Measurements from ENCODE around the gene PFDN4.

PFDN4 gene

DNA sequence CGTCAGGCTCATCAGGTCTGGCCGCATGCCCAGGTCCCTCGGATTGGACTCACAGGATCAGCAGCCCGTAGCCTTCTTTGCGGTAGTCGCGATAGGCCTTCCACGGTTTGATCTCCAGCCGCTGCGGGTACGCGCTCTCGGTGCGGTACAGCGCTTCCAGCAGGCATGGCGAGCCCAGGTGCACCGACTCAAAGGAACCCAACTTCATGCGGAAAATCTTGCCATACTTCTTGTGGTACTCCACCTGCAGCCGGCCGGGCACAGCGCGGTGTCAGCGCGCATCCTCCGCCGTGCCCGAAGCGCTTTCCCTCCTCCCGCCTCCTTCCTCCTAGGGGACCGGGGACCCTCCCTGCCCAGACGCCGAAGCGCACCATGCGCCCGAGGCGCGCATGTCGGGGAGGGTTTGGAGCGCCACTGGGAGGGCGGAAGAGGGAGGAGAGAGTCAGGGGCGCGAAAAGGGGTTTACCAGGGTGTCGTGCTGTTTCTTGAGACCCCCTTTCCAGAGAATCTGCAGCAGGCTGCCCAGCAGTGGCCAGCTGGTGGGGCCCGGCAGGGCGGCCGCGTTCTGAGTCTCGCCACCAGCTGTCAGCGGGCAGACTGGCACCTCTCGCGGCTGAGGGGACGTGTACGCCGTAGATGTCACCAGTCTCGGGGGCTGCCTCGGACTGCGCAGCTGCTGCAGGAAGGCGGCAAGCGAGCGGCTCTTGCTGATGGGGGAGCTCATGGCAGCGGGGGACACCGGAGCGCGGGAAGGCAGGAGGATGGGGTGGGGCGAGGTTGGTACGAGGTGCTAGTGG is 34.8 kb upstream of the PFDN4 start:
- no CpG with 5 or more reads among the region's 66 CpGs for WGBS (ENCODE audit: extremely low coverage, insufficient coverage, low lambda C conversion rate)
- H3K56ac ChIP-seq (ENCODE audit: low read length) = no peak overlapping the region
- H3K79me1 ChIP-seq (ENCODE audit: low read length) = no peaks in the 10 kb centered on the region
- no peaks in the 10 kb centered on the region for H3K79me2 ChIP-seq (ENCODE audit: control insufficient read depth, insufficient read depth, low read length)
- H3K18ac ChIP-seq (ENCODE audit: low read length) = no peak overlapping the region
- H2BK15ac ChIP-seq (replicated peaks; ENCODE audit: low read depth) = no peak overlapping the region
- peak overlapping the region; percentile 68 for H3K4me2 ChIP-seq (ENCODE audit: low read length)
- no peak overlapping the region for H2BK120ac ChIP-seq (ENCODE audit: low read depth, low read length)
- H3K23ac ChIP-seq (ENCODE audit: low read length) = no peak overlapping the region
- DNase-seq = peak; percentile 57
- no peak overlapping the region for H3K4me3 ChIP-seq (ENCODE audit: low read length)
- H2AK5ac ChIP-seq (ENCODE audit: low read length) = no peak overlapping the region
- peaks cover 18% of the 10 kb centered on the region for H3K27me3 ChIP-seq (ENCODE audit: insufficient read depth, low read length, poor library complexity)
- H4K8ac ChIP-seq (ENCODE audit: low read depth, low read length) = no peak overlapping the region
- H3K36me3 ChIP-seq (ENCODE audit: control insufficient read depth, insufficient read depth, low read length) = no peaks in the 10 kb centered on the region
- H3K27ac ChIP-seq (ENCODE audit: low read depth, low read length) = no peak overlapping the region
- H2BK5ac ChIP-seq (ENCODE audit: low read length) = no peak overlapping the region
- H3K4me1 ChIP-seq (ENCODE audit: control insufficient read depth, low read depth, low read length) = no peaks in the 10 kb centered on the region
- peak overlapping the region; percentile 11 for H3K9ac ChIP-seq (ENCODE audit: low read length)
- H3K4ac ChIP-seq (ENCODE audit: low read depth, low read length) = no peak overlapping the region
- H4K5ac ChIP-seq (ENCODE audit: low read length) = no peak overlapping the region

DNA sequence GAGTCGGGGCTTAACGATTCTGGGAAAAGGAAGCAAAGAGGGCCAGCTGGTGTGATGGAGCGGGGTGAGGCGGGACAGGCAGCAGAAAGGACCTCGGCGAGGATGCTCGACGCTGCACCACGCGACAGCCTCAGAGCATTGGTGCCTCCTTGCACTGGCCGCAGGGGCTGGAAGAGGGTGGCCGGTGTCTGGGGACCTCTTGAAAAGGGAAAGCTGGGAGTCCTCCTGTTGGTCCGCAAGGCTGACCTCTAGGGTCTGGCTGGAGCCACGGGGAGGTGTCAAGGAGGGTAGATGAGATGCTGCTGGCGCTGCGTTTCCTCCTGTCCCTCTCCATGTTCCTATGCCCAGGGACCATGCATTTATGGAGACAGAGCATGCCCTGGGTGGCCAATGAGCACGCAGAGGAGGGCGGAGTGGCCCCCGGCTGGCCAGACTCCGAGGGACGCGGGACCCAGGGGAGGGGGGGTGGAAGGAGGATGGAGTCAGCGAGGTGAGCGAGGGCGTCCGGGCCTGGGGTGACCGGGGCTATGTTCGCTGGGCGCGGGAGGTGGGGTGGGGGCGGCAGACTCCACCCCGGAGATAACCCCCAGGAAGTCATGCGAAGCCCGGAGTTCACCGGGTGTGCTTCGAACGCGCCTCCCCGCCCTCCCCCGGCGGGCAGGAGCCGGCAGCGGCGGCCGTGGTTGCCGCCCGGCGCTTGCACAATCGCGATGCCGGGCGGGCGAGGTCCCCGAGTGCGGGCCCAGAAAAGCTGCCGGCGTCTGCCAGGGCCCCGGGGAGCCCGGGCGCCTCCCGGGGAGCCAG is 34.0 kb upstream of the PFDN4 start, which contains the start of gene CYP24A1:
CYP24A1 (minus strand) TSS at position 334 of the 804 bp plus-strand sequence. CDS start 407 bp downstream, outside the sequence.
- no peak within 1 kb of the TSS for H2AK5ac ChIP-seq (ENCODE audit: low read length)
- no peak within 1 kb of the TSS for H3K4ac ChIP-seq (ENCODE audit: low read depth, low read length)
- peak within 1 kb of the TSS; percentile 56 for H3K18ac ChIP-seq (ENCODE audit: low read length)
- H2BK5ac ChIP-seq (ENCODE audit: low read length) = no peak within 1 kb of the TSS
- DNase-seq = peak; percentile 57
- H3K27ac ChIP-seq (ENCODE audit: low read depth, low read length) = no peak within 1 kb of the TSS
- no peak within 1 kb of the TSS for H4K8ac ChIP-seq (ENCODE audit: low read depth, low read length)
- H3K79me1 ChIP-seq (ENCODE audit: low read length) = no peaks in the 10 kb centered on the region
- no peaks in the 10 kb centered on the region for H3K4me1 ChIP-seq (ENCODE audit: control insufficient read depth, low read depth, low read length)
- no peak within 1 kb of the TSS for H3K23ac ChIP-seq (ENCODE audit: low read length)
- H4K5ac ChIP-seq (ENCODE audit: low read length) = no peak within 1 kb of the TSS
- H3K36me3 ChIP-seq (ENCODE audit: control insufficient read depth, insufficient read depth, low read length) = no peaks in the 10 kb centered on the region
- H3K27me3 ChIP-seq (ENCODE audit: insufficient read depth, low read length, poor library complexity) = peaks cover 18% of the 10 kb centered on the region
- peak within 1 kb of the TSS; percentile 42 for H3K56ac ChIP-seq (ENCODE audit: low read length)
- no peak within 1 kb of the TSS for H3K4me3 ChIP-seq (ENCODE audit: low read length)
- H3K4me2 ChIP-seq (ENCODE audit: low read length) = peak within 1 kb of the TSS; percentile 68
- H3K79me2 ChIP-seq (ENCODE audit: control insufficient read depth, insufficient read depth, low read length) = no peaks in the 10 kb centered on the region
- H3K9ac ChIP-seq (ENCODE audit: low read length) = peak within 1 kb of the TSS; percentile 16
- H2BK120ac ChIP-seq (ENCODE audit: low read depth, low read length) = no peak within 1 kb of the TSS
- no CpG with 5 or more reads among the region's 61 CpGs for WGBS (ENCODE audit: extremely low coverage, insufficient coverage, low lambda C conversion rate)
- H2BK15ac ChIP-seq (replicated peaks; ENCODE audit: low read depth) = no peak within 1 kb of the TSS

DNA sequence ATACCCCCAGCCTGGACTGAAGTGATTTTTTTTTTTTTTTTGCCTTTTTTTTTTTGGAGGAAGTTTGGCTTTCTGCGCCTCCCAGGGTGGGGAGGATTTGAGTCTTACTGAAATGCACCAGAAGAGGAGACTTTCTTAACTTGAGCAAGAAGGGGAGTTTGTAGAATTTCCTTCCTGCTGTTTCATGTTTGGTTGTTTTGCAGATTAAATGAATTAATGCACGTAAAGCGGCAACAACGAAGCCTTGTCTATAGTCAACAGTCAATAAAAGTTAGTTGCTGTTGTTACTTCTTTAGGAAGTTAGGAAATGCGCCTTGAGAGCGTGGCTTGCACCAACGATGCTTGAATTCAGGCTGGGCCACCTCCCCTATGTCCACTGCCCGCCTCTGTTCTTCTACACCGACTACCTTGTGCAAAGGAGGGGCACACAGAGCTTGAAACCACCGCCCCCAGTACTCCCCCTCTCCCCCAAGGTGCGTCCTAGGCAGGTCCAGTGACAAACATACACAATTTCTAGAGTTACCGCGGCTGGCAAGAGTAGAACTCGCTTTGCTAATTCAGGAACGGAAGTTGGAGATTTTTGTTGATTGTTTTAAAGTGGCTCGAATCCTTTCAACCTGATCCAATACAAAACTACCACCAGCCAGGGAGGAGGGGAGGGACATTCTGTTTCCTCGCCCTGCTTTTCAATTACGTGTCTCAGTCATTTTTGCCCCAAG is 33.3 kb upstream of the PFDN4 start:
- Histone ChIP-seq H2AK5ac (ENCODE audit: low read length) (no peak overlapping the region), H3K79me1 (ENCODE audit: low read length) (no peaks in the 10 kb centered on the region), H3K4me1 (ENCODE audit: control insufficient read depth, low read depth, low read length) (no peaks in the 10 kb centered on the region), H3K79me2 (ENCODE audit: control insufficient read depth, insufficient read depth, low read length) (no peaks in the 10 kb centered on the region), H3K27me3 (ENCODE audit: insufficient read depth, low read length, poor library complexity) (peaks cover 18% of the 10 kb centered on the region), H3K27ac (ENCODE audit: low read depth, low read length) (no peak overlapping the region), H3K56ac (ENCODE audit: low read length) (peak overlapping the region; percentile 42), H3K36me3 (ENCODE audit: control insufficient read depth, insufficient read depth, low read length) (no peaks in the 10 kb centered on the region), H2BK120ac (ENCODE audit: low read depth, low read length) (no peak overlapping the region), H3K9ac (ENCODE audit: low read length) (peak overlapping the region; percentile 16), H3K4me3 (ENCODE audit: low read length) (no peak overlapping the region), H4K5ac (ENCODE audit: low read length) (no peak overlapping the region), H2BK5ac (ENCODE audit: low read length) (no peak overlapping the region), H3K23ac (ENCODE audit: low read length) (no peak overlapping the region), H4K8ac (ENCODE audit: low read depth, low read length) (no peak overlapping the region), H3K4ac (ENCODE audit: low read depth, low read length) (no peak overlapping the region), H2BK15ac (replicated peaks; ENCODE audit: low read depth) (no peak overlapping the region), H3K4me2 (ENCODE audit: low read length) (peak overlapping the region; percentile 68), H3K18ac (ENCODE audit: low read length) (peak overlapping the region; percentile 56)
- no CpG with 5 or more reads among the region's 18 CpGs for WGBS (ENCODE audit: extremely low coverage, insufficient coverage, low lambda C conversion rate)
- peak; percentile 19 for DNase-seq

DNA sequence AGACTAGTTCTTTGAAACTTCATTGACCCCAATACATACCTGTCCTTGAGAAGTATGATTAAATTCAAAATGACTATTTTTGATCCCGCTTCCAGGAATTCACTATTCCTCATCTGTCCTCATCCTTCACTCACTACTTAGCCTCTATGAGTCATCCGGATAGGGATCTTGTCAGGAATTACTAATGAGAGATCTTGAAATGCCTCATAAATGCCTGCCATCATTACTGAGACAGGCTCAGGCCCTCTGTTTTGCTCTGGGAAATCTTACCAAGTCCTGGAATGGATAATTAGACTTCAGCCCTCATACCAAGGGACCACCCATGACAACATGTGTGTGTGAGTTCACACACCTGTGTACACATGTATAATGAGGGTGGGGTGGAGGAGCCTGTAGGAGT is 31.3 kb upstream of the PFDN4 start:
- H3K27me3 ChIP-seq (ENCODE audit: insufficient read depth, low read length, poor library complexity) = peaks cover 15% of the 10 kb centered on the region

DNA sequence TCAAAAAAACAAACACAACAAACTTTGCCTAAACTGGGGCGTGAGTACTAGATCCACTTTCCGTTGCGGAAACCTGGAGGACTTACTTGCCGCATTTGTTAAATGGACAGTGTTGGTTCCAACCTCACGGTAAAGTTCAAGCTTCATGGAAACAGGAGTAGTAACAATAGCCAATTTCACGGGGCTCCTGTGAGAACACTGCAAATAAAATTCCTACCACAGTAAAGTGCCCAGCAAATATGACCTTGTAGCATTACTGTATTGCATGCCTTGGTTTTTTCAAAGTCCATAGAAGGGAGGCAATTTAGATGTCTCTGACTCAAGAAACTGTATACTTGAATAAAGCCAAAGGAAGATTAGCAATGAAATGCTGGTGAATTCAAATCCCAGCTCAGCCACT is 30.5 kb upstream of the PFDN4 start:
- H3K79me1 ChIP-seq (ENCODE audit: low read length) = no peaks in the 10 kb centered on the region
- H3K4ac ChIP-seq (ENCODE audit: low read depth, low read length) = no peak overlapping the region
- no peaks in the 10 kb centered on the region for H3K36me3 ChIP-seq (ENCODE audit: control insufficient read depth, insufficient read depth, low read length)
- no peaks in the 10 kb centered on the region for H3K4me1 ChIP-seq (ENCODE audit: control insufficient read depth, low read depth, low read length)
- H2BK15ac ChIP-seq (replicated peaks; ENCODE audit: low read depth) = no peak overlapping the region
- no CpG with 5 or more reads among the region's 6 CpGs for WGBS (ENCODE audit: extremely low coverage, insufficient coverage, low lambda C conversion rate)
- no peak overlapping the region for H3K18ac ChIP-seq (ENCODE audit: low read length)
- no peak overlapping the region for H3K23ac ChIP-seq (ENCODE audit: low read length)
- H2AK5ac ChIP-seq (ENCODE audit: low read length) = no peak overlapping the region
- DNase-seq = no peak
- H2BK120ac ChIP-seq (ENCODE audit: low read depth, low read length) = no peak overlapping the region
- H3K4me2 ChIP-seq (ENCODE audit: low read length) = no peak overlapping the region
- H3K56ac ChIP-seq (ENCODE audit: low read length) = no peak overlapping the region
- no peak overlapping the region for H3K27ac ChIP-seq (ENCODE audit: low read depth, low read length)
- no peak overlapping the region for H4K8ac ChIP-seq (ENCODE audit: low read depth, low read length)
- H2BK5ac ChIP-seq (ENCODE audit: low read length) = no peak overlapping the region
- no peak overlapping the region for H3K9ac ChIP-seq (ENCODE audit: low read length)
- no peak overlapping the region for H3K4me3 ChIP-seq (ENCODE audit: low read length)
- peaks cover 12% of the 10 kb centered on the region for H3K27me3 ChIP-seq (ENCODE audit: insufficient read depth, low read length, poor library complexity)
- no peaks in the 10 kb centered on the region for H3K79me2 ChIP-seq (ENCODE audit: control insufficient read depth, insufficient read depth, low read length)
- no peak overlapping the region for H4K5ac ChIP-seq (ENCODE audit: low read length)

More for the DNA sequence above, 31.3 kb upstream of the PFDN4 start:
- Histone ChIP-seq H2BK15ac (replicated peaks; ENCODE audit: low read depth) (no peak overlapping the region), H4K8ac (ENCODE audit: low read depth, low read length) (no peak overlapping the region), H3K79me1 (ENCODE audit: low read length) (no peaks in the 10 kb centered on the region), H3K9ac (ENCODE audit: low read length) (no peak overlapping the region), H3K4ac (ENCODE audit: low read depth, low read length) (no peak overlapping the region), H2AK5ac (ENCODE audit: low read length) (no peak overlapping the region), H3K4me3 (ENCODE audit: low read length) (no peak overlapping the region), H3K4me1 (ENCODE audit: control insufficient read depth, low read depth, low read length) (no peaks in the 10 kb centered on the region), H3K4me2 (ENCODE audit: low read length) (no peak overlapping the region), H3K56ac (ENCODE audit: low read length) (no peak overlapping the region), H3K36me3 (ENCODE audit: control insufficient read depth, insufficient read depth, low read length) (no peaks in the 10 kb centered on the region), H2BK5ac (ENCODE audit: low read length) (no peak overlapping the region), H3K23ac (ENCODE audit: low read length) (no peak overlapping the region), H3K27ac (ENCODE audit: low read depth, low read length) (no peak overlapping the region), H3K18ac (ENCODE audit: low read length) (no peak overlapping the region), H4K5ac (ENCODE audit: low read length) (no peak overlapping the region), H3K79me2 (ENCODE audit: control insufficient read depth, insufficient read depth, low read length) (no peaks in the 10 kb centered on the region), H2BK120ac (ENCODE audit: low read depth, low read length) (no peak overlapping the region)
- WGBS (ENCODE audit: extremely low coverage, insufficient coverage, low lambda C conversion rate) = no CpG with 5 or more reads among the region's 2 CpGs
- DNase-seq = peak; percentile 31

All from mesendoderm (in vitro differentiated cells).